Measurements from ENCODE around the gene PPP1R9B.

GRCh38 chr17:50177983-50178834 lies 27.7 kb upstream of the PPP1R9B start:
- TF ChIP-seq TAF1 (IDR thresholded peaks at IDR 0.05; ENCODE audit: borderline replicate concordance, insufficient read depth, low read length) (0 out of 2 replicates have a peak, but pooled peaks have one; percentile 39), POLR2AphosphoS5 (IDR thresholded peaks at IDR 0.05; ENCODE audit: low read depth, low read length) (peak; percentile 71)
- TF ChIP-seq, protein P1, sequence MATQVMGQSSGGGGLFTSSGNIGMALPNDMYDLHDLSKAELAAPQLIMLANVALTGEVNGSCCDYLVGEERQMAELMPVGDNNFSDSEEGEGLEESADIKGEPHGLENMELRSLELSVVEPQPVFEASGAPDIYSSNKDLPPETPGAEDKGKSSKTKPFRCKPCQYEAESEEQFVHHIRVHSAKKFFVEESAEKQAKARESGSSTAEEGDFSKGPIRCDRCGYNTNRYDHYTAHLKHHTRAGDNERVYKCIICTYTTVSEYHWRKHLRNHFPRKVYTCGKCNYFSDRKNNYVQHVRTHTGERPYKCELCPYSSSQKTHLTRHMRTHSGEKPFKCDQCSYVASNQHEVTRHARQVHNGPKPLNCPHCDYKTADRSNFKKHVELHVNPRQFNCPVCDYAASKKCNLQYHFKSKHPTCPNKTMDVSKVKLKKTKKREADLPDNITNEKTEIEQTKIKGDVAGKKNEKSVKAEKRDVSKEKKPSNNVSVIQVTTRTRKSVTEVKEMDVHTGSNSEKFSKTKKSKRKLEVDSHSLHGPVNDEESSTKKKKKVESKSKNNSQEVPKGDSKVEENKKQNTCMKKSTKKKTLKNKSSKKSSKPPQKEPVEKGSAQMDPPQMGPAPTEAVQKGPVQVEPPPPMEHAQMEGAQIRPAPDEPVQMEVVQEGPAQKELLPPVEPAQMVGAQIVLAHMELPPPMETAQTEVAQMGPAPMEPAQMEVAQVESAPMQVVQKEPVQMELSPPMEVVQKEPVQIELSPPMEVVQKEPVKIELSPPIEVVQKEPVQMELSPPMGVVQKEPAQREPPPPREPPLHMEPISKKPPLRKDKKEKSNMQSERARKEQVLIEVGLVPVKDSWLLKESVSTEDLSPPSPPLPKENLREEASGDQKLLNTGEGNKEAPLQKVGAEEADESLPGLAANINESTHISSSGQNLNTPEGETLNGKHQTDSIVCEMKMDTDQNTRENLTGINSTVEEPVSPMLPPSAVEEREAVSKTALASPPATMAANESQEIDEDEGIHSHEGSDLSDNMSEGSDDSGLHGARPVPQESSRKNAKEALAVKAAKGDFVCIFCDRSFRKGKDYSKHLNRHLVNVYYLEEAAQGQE (IDR thresholded peaks at IDR 0.05; ENCODE audit: insufficient read depth in 1 of 2, low read depth in 2 of 2, low read length in 2 of 2) = 0 out of 4 replicates have a peak, but pooled peaks of 1 of the 2 experiments have one; percentile 43
